Uterus (tissue), 4 donors: Measurements from ENCODE around the gene DRD4. TPM values are rescaled to one million over a fixed set of nuclear protein-coding genes. Genes with fewer than 3 reads are reported as not detected.

ENCODE experiments used
- DNase-seq, 2 donors: peaks; one replicate each; pipeline ENCODE4 v3.0.0-alpha.2; 2019 to 2020
- H3K27ac ChIP-seq, 2 donors: fragments of 200-600 bp; sonication (generic); 1 replicate in 1 of 2; 2 replicates in 1 of 2; pipeline ENCODE4 v1.5.1; 2016 to 2018
- H3K27me3 ChIP-seq, 2 donors: fragments of 200-600 bp; sonication (generic); one replicate each; pipeline ENCODE4 v1.5.1; 2018 to 2019; ENCODE audit warnings: control low read depth in 1 of 2
- H3K36me3 ChIP-seq, 2 donors: fragments of 200-600 bp; sonication (generic); one replicate each; pipeline ENCODE4 v1.5.1; 2019; ENCODE audit warnings: control low read depth in 1 of 2
- H3K4me1 ChIP-seq, 2 donors: fragments of 200-600 bp; sonication (generic); one replicate each; pipeline ENCODE4 v1.5.1; 2018 to 2019; ENCODE audit warnings: control low read depth in 1 of 2
- H3K4me3 ChIP-seq, 2 donors: fragments of 200-600 bp; sonication (generic); 1 replicate in 1 of 2; 2 replicates in 1 of 2; pipeline ENCODE4 v1.5.1; 2018 to 2019; ENCODE audit warnings: mild to moderate bottlenecking in 1 of 2
- H3K9me3 ChIP-seq, 2 donors: fragments of 200-600 bp; sonication (generic); one replicate each; pipeline ENCODE4 v1.5.1; 2019; ENCODE audit warnings: control low read depth in 1 of 2
- CTCF ChIP-seq, 4 experiments: fragments of 200-600 bp in 2 of 4; fragments of 450-650 bp in 2 of 4; sonication (generic) in 2 of 4; IDR thresholded peaks; one replicate each; pipeline ENCODE4 v1.5.1; 2016 to 2019; ENCODE audit warnings: antibody characterized with exemption in 4 of 4, mild to moderate bottlenecking in 2 of 4, moderate library complexity in 1 of 4
- POLR2A ChIP-seq, 2 donors: fragments of 450-650 bp; IDR thresholded peaks; one replicate each; pipeline ENCODE4 v1.6.1; 2016; ENCODE audit warnings: antibody characterized with exemption in 2 of 2, mild to moderate bottlenecking in 1 of 2, moderate library complexity in 1 of 2
- intact Hi-C: fragments of 100-400 bp; cut with DNase I; formaldehyde crosslinking; loops from one replicate; pipeline ENCODE4 v1.15.1; 2023; ENCODE audit warnings: low total_unique reads
- total RNA-seq, 4 donors: library from RNA; depleted of rRNA in 3 of 4; stranded (reverse); fragments of >200 nt in 3 of 4; gene quantifications; one replicate each; pipeline versions ENCODE4 v1.1.0 to v1.2.4, GENCODE V29; 2014 to 2023
- donor health status: DM: yes; HTN: yes; CAD: no.

Gene DRD4
- total RNA-seq, 4 donors from 2014 or later: 4.5 TPM; not detected in 3

- TF ChIP-seq CTCF (IDR thresholded peaks at IDR 0.05) (no peak), POLR2A (IDR thresholded peaks at IDR 0.05) (no peak)
- Histone ChIP-seq H3K27ac (no peak overlapping the region), H3K36me3 (no peaks in the 10 kb centered on the region)
Measured at GRCh38 chr11:608791-609251, 28.2 kb upstream of the DRD4 start.

GRCh38 chr11:609341-609811 lies 27.7 kb upstream of the DRD4 start:
- no peak for DNase-seq
- no peaks in the 10 kb centered on the region for H3K9me3 ChIP-seq
- no peak overlapping the region for H3K27ac ChIP-seq
- H3K27me3 ChIP-seq: no peaks in the 10 kb centered on the region
- peaks cover 0 to 4% of the 10 kb centered on the region in 2 donors for H3K4me1 ChIP-seq
- TF ChIP-seq CTCF (IDR thresholded peaks at IDR 0.05): no peak
- no peak for TF ChIP-seq POLR2A (IDR thresholded peaks at IDR 0.05)
- no peaks in the 10 kb centered on the region for H3K36me3 ChIP-seq
- H3K4me3 ChIP-seq: no peak overlapping the region
- intact Hi-C loops: no loop called here

More at GRCh38 chr11:608791-609251, 28.2 kb upstream of the DRD4 start:
- intact Hi-C loops: no loop called here
- Histone ChIP-seq H3K4me3 (no peak overlapping the region), H3K4me1 (peaks cover 0 to 4% of the 10 kb centered on the region in 2 donors), H3K27me3 (no peaks in the 10 kb centered on the region), H3K9me3 (no peaks in the 10 kb centered on the region)
- no peak for DNase-seq

GRCh38 chr11:610146-610801 lies 26.8 kb upstream of the DRD4 start:
- TF ChIP-seq POLR2A (IDR thresholded peaks at IDR 0.05) (no peak), CTCF (IDR thresholded peaks at IDR 0.05) (no peak)
- no peaks in the 10 kb centered on the region for H3K36me3 ChIP-seq
- DNase-seq: no peak
- intact Hi-C loops: no loop called here
- H3K4me1 ChIP-seq: peaks cover 0 to 4% of the 10 kb centered on the region in 2 donors
- H3K4me3 ChIP-seq: no peak overlapping the region
- H3K27me3 ChIP-seq: no peaks in the 10 kb centered on the region
- H3K9me3 ChIP-seq: no peaks in the 10 kb centered on the region
- H3K27ac ChIP-seq: no peak overlapping the region

- no peaks in the 10 kb centered on the region for H3K9me3 ChIP-seq
- no peaks in the 10 kb centered on the region for H3K36me3 ChIP-seq
- no peak overlapping the region for H3K4me3 ChIP-seq
- TF ChIP-seq POLR2A (IDR thresholded peaks at IDR 0.05) (no peak), CTCF (IDR thresholded peaks at IDR 0.05) (no peak)
- peaks cover 0 to 4% of the 10 kb centered on the region in 2 donors for H3K4me1 ChIP-seq
- H3K27ac ChIP-seq: no peak overlapping the region
- no peaks in the 10 kb centered on the region for H3K27me3 ChIP-seq
- no peak for DNase-seq
- intact Hi-C loops: no loop called here
Measured at GRCh38 chr11:611001-611996, 25.8 kb upstream of the DRD4 start.
